Vagina (tissue), 2 donors: ENCODE measurements around the gene ZIC2.

ENCODE experiments used
- POLR2A ChIP-seq, 2 donors: fragments of 450-650 bp; IDR thresholded peaks; one replicate each; pipeline ENCODE4 v1.6.1; 2017; ENCODE audit warnings: antibody characterized with exemption in 2 of 2, mild to moderate bottlenecking in 2 of 2, moderate library complexity in 2 of 2
- POLR2AphosphoS5 ChIP-seq, 2 donors: sonication (generic); formaldehyde crosslinking; IDR thresholded peaks; one replicate each; pipeline ENCODE4 v1.9.0; 2017; ENCODE audit warnings: antibody characterized with exemption in 2 of 2, mild to moderate bottlenecking in 2 of 2, low read depth in 1 of 2; ENCODE audit not compliant: insufficient read depth in 1 of 2
- TF ChIP-seq, protein P1 (sequence below), 3 experiments: fragments of 450-650 bp in 2 of 3; fragments of 200-600 bp in 1 of 3; sonication (generic) in 1 of 3; IDR thresholded peaks; one replicate each; pipeline ENCODE4 v1.5.1; 2017 to 2019; ENCODE audit warnings: antibody characterized with exemption in 3 of 3, mild to moderate bottlenecking in 2 of 3, moderate library complexity in 2 of 3

DNA sequence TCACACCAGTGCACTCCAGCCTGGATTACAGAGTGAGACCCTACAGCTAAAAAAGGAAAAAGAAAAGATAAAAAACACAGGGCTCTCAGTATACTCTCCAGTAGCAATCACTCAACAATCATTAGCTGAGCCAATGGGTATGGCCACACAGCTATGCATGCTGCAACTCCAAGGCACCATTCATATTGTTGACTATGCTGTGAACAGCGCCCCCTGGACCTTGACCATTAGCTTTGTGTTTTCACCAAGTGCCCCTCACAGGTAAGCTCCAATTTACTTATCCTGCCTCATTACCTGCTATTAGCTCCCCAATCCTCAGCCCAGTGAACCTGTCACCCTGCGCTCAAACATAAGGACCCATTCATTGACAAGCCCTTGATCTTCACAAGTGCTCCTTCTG lies 45.8 kb upstream of the ZIC2 start:
- TF ChIP-seq, protein P1, sequence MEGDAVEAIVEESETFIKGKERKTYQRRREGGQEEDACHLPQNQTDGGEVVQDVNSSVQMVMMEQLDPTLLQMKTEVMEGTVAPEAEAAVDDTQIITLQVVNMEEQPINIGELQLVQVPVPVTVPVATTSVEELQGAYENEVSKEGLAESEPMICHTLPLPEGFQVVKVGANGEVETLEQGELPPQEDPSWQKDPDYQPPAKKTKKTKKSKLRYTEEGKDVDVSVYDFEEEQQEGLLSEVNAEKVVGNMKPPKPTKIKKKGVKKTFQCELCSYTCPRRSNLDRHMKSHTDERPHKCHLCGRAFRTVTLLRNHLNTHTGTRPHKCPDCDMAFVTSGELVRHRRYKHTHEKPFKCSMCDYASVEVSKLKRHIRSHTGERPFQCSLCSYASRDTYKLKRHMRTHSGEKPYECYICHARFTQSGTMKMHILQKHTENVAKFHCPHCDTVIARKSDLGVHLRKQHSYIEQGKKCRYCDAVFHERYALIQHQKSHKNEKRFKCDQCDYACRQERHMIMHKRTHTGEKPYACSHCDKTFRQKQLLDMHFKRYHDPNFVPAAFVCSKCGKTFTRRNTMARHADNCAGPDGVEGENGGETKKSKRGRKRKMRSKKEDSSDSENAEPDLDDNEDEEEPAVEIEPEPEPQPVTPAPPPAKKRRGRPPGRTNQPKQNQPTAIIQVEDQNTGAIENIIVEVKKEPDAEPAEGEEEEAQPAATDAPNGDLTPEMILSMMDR (IDR thresholded peaks at IDR 0.05): no peak
- TF ChIP-seq POLR2A (IDR thresholded peaks at IDR 0.05) (no peak), POLR2AphosphoS5 (IDR thresholded peaks at IDR 0.05; ENCODE audit: insufficient read depth in 1 of 2, low read depth in 1 of 2) (no peak)
